Measurements from ENCODE around the gene TUBGCP6.

Gene TUBGCP6

GRCh38 chr22:50280708-50281383, 36.0 kb upstream of the TUBGCP6 start:
- TF ChIP-seq POLR2A (IDR thresholded peaks at IDR 0.05; ENCODE audit: extremely low read depth, insufficient read length) (no peak), MAX (IDR thresholded peaks at IDR 0.05; ENCODE audit: low read depth, low read length) (no peak), CTCF (IDR thresholded peaks at IDR 0.05; ENCODE audit: low read depth, low read length) (no peak), MYC (IDR thresholded peaks at IDR 0.05; ENCODE audit: low read depth, low read length) (no peak)
- no peak for DNase-seq (ENCODE audit: low read depth)
- H3K4me3 ChIP-seq (ENCODE audit: low read depth, low read length) = no peak overlapping the region

DNA sequence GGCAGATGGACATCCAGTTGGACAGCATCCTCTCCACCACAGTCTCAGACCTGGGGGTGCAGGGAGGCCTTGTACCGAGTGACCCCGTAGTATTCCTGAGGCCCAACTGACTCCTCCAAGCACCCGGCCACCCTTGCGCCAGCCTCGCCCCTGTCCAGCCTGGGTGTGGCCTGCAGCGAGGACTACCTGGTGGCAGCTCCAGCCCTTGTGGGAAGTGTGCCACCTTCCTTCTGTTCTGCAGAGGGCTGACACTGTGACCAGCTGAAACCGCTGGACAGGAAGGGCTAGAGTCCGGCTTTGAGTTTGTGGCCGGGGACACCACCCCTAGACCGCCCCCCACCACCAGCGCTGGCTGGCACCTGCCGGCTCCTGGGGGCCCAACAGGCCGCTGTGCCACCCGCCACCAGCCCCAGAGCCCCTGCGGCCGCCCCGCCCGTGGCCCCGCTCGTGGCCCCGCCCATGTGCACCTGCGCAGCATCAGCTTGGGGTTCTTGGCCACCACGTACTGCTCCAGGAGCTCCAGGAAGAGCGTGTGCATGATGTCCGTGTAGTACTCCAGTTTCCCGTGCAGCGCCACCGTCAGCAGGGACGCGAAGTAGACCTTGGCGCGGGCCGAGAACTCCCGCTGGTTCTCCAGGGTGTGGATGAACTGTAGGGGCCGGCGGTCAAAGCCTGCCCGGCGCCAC, 35.3 kb upstream of the TUBGCP6 start:
- TF ChIP-seq POLR2A (IDR thresholded peaks at IDR 0.05; ENCODE audit: extremely low read depth, insufficient read length) = no peak
- no peak for TF ChIP-seq MYC (IDR thresholded peaks at IDR 0.05; ENCODE audit: low read depth, low read length)
- TF ChIP-seq MAX (IDR thresholded peaks at IDR 0.05; ENCODE audit: low read depth, low read length) = no peak
- no peak for TF ChIP-seq CTCF (IDR thresholded peaks at IDR 0.05; ENCODE audit: low read depth, low read length)
- no peak overlapping the region for H3K4me3 ChIP-seq (ENCODE audit: low read depth, low read length)
- DNase-seq (ENCODE audit: low read depth) = no peak

- H3K4me3 ChIP-seq (ENCODE audit: low read depth, low read length) = no peak overlapping the region
- no peak for DNase-seq (ENCODE audit: low read depth)
- TF ChIP-seq POLR2A (IDR thresholded peaks at IDR 0.05; ENCODE audit: extremely low read depth, insufficient read length) (no peak), MAX (IDR thresholded peaks at IDR 0.05; ENCODE audit: low read depth, low read length) (no peak), MYC (IDR thresholded peaks at IDR 0.05; ENCODE audit: low read depth, low read length) (no peak), CTCF (IDR thresholded peaks at IDR 0.05; ENCODE audit: low read depth, low read length) (no peak)
Measured at GRCh38 chr22:50278956-50279619, 34.3 kb upstream of the TUBGCP6 start.

DNA sequence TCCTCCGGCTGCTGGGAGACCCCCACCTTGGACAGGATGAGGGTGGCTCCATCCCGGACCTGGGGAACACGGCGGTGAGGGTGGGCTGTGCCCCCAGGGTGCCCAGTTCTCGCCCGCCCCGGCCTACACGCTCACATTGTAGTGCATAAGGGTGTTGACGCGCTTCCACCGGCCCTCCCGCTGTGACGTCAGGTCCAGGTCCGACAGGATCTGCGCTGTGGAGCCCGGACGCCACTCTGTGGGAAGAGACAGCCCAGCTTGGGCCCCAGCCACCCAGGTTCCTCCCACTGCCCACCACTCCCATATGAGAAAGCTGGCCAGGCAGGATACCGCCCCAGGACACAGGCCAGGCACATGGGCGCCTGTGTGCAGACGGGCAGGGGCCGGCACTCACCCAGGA, 33.6 kb upstream of the TUBGCP6 start:
- TF ChIP-seq POLR2A (IDR thresholded peaks at IDR 0.05; ENCODE audit: extremely low read depth, insufficient read length) = no peak
- TF ChIP-seq CTCF (IDR thresholded peaks at IDR 0.05; ENCODE audit: low read depth, low read length) = no peak
- TF ChIP-seq MAX (IDR thresholded peaks at IDR 0.05; ENCODE audit: low read depth, low read length) = no peak
- TF ChIP-seq MYC (IDR thresholded peaks at IDR 0.05; ENCODE audit: low read depth, low read length) = no peak
- no peak for DNase-seq (ENCODE audit: low read depth)
- H3K4me3 ChIP-seq (ENCODE audit: low read depth, low read length) = no peak overlapping the region

GRCh38 chr22:50277761-50278160, 32.9 kb upstream of the TUBGCP6 start:
- H3K4me3 ChIP-seq (ENCODE audit: low read depth, low read length) = no peak overlapping the region

More at GRCh38 chr22:50277761-50278160, 32.9 kb upstream of the TUBGCP6 start:
- TF ChIP-seq MAX (IDR thresholded peaks at IDR 0.05; ENCODE audit: low read depth, low read length) (no peak), POLR2A (IDR thresholded peaks at IDR 0.05; ENCODE audit: extremely low read depth, insufficient read length) (no peak), CTCF (IDR thresholded peaks at IDR 0.05; ENCODE audit: low read depth, low read length) (no peak), MYC (IDR thresholded peaks at IDR 0.05; ENCODE audit: low read depth, low read length) (no peak)
- no peak for DNase-seq (ENCODE audit: low read depth)
